Neural progenitor cell (in vitro differentiated cells): ENCODE results near the gene HADHB.

Source experiments
- CTCF ChIP-seq: fragments of 200-600 bp; sonication (generic); IDR thresholded peaks from 2 replicates; pipeline ENCODE4 v1.5.1; 2017; ENCODE audit warnings: antibody characterized with exemption, mild to moderate bottlenecking
- EZH2 ChIP-seq: fragments of 200-600 bp; sonication (generic); IDR thresholded peaks from 2 replicates; pipeline ENCODE4 v1.6.1; 2017; ENCODE audit warnings: antibody characterized with exemption, mild to moderate bottlenecking, moderate library complexity
- EZH2phosphoT487 ChIP-seq: fragments of 200-600 bp; sonication (generic); IDR thresholded peaks from 2 replicates; pipeline ENCODE4 v1.6.1; 2017; ENCODE audit warnings: antibody characterized with exemption

GRCh38 chr2:26284132-26284531 is 39.4 kb downstream of the HADHB start:
- TF ChIP-seq CTCF (no peak), EZH2phosphoT487 (no peak), EZH2 (no peak)
